ENCODE results near the gene GRIA3. TPM values are rescaled to one million over a fixed set of nuclear protein-coding genes. Genes with fewer than 3 reads are reported as not detected.
"Not testable (repeated sequence)": the region's sequence is repeated elsewhere in the genome, so short reads cannot be mapped to it uniquely, and the experiment has no call there.

The GRIA3 gene
- total RNA-seq, 2 donors from 2014 or later, result not detected

GRCh38 chrX:123518791-123519190 is 334.7 kb downstream of the GRIA3 start:
- Mint-ChIP-seq H3K4me1 (ENCODE audit: low read depth) (no peaks in the 10 kb centered on the region), H3K9me3 (peaks cover 15 to 16% of the 10 kb centered on the region in 2 donors), H3K4me3 (no peak overlapping the region), H3K36me3 (ENCODE audit: insufficient read depth in 2 of 2) (peaks cover 2 to 7% of the 10 kb centered on the region in 2 donors), H3K27me3 (ENCODE audit: low read depth) (peaks cover 17% of the 10 kb centered on the region), H3K27ac (no peak overlapping the region)
- ATAC-seq (replicated peaks in 1 of 2) (no peak), DNase-seq (no peak)

GRCh38 chrX:123525123-123525725 is 341.1 kb downstream of the GRIA3 start:
- Mint-ChIP-seq H3K27me3 (ENCODE audit: low read depth) (peaks cover 6% of the 10 kb centered on the region), H3K36me3 (ENCODE audit: insufficient read depth in 2 of 2) (peaks cover 0 to 1% of the 10 kb centered on the region in 2 donors), H3K4me3 (no peak overlapping the region), H3K9me3 (peaks cover 3% of the 10 kb centered on the region in 2 donors), H3K4me1 (ENCODE audit: low read depth) (no peaks in the 10 kb centered on the region), H3K27ac (no peak overlapping the region)
- DNase-seq (no peak), ATAC-seq (replicated peaks in 1 of 2) (no peak)

GRCh38 chrX:123530726-123531125 is 346.6 kb downstream of the GRIA3 start:
- not testable (repeated sequence) for H3K36me3 Mint-ChIP-seq (ENCODE audit: insufficient read depth in 2 of 2); H3K4me3 Mint-ChIP-seq; H3K27ac Mint-ChIP-seq; H3K4me1 Mint-ChIP-seq (ENCODE audit: low read depth); DNase-seq; ATAC-seq (replicated peaks in 1 of 2); H3K27me3 Mint-ChIP-seq (ENCODE audit: low read depth)
- H3K9me3 Mint-ChIP-seq, result peaks cover 4 to 12% of the 10 kb centered on the region in 2 donors

Measured in activated T-cell treated with anti-CD3 and anti-CD28 coated beads, Interleukin-2, amount 50 U/mL, for 72 hours (primary cell).